SK-N-MC (cell line): ENCODE measurements around the gene MXRA8.
A peak's percentile ranks its signal among the peaks of the same experiment; 100 is the strongest.

Experiments used
- DNase-seq: peaks from one replicate; pipeline ENCODE4 v3.0.0-alpha.2; 2011; ENCODE audit warnings: low read depth, low spot score
- H3K27ac ChIP-seq: fragments of 200-600 bp; sonication (generic); 2 replicates; pipeline ENCODE4 v1.5.1; 2016; ENCODE audit warnings: mixed run types
- H3K36me3 ChIP-seq: fragments of 200-600 bp; sonication (generic); 2 replicates; pipeline ENCODE4 v1.6.1; 2017; ENCODE audit warnings: antibody characterized with exemption, low read length, mixed read lengths; ENCODE audit not compliant: insufficient read depth
- H3K4me3 ChIP-seq: fragments of 200-600 bp; sonication (generic); 2 replicates; pipeline ENCODE4 v1.5.1; 2016
- H3K9ac ChIP-seq: fragments of 200-600 bp; sonication (generic); 2 replicates; pipeline ENCODE4 v1.8.0; 2017; ENCODE audit warnings: mixed run types, mixed read lengths; ENCODE audit not compliant: insufficient read length
- H3K9me3 ChIP-seq: fragments of 200-600 bp; sonication (generic); 2 replicates; pipeline ENCODE4 v1.6.1; 2017; ENCODE audit warnings: low read depth, mild to moderate bottlenecking, antibody characterized with exemption, low read length, moderate library complexity, mixed read lengths
- EZH2 ChIP-seq: fragments of 200-600 bp; sonication (generic); IDR thresholded peaks from one replicate; pipeline ENCODE4 v1.6.1; 2017; ENCODE audit warnings: antibody characterized with exemption
- FOXP2 ChIP-seq: optimal IDR thresholded peaks from 2 replicates; pipeline ENCODE3; 2011; ENCODE audit warnings: mild to moderate bottlenecking, moderate library complexity; ENCODE audit not compliant: insufficient read depth; ENCODE audit errors: extremely low read length, control extremely low read depth
- POLR2AphosphoS5 ChIP-seq: IDR thresholded peaks from 2 replicates; pipeline ENCODE4 v1.6.1; 2012; ENCODE audit warnings: mild to moderate bottlenecking, low read depth, low read length, borderline replicate concordance

MXRA8 gene

GRCh38 chr1:1325288-1326074, 32.9 kb downstream of the MXRA8 start:
- Histone ChIP-seq H3K27ac (no peak overlapping the region), H3K9ac (peak overlapping the region; percentile 90), H3K9me3 (no peaks in the 10 kb centered on the region), H3K36me3 (no peaks in the 10 kb centered on the region; the same call in 1 of the 2 replicates), H3K4me3 (peak overlapping the region; percentile 82)
- TF ChIP-seq FOXP2 (no peak), POLR2AphosphoS5 (no peak), EZH2 (no peak)
- DNase-seq, result no peak

DNA sequence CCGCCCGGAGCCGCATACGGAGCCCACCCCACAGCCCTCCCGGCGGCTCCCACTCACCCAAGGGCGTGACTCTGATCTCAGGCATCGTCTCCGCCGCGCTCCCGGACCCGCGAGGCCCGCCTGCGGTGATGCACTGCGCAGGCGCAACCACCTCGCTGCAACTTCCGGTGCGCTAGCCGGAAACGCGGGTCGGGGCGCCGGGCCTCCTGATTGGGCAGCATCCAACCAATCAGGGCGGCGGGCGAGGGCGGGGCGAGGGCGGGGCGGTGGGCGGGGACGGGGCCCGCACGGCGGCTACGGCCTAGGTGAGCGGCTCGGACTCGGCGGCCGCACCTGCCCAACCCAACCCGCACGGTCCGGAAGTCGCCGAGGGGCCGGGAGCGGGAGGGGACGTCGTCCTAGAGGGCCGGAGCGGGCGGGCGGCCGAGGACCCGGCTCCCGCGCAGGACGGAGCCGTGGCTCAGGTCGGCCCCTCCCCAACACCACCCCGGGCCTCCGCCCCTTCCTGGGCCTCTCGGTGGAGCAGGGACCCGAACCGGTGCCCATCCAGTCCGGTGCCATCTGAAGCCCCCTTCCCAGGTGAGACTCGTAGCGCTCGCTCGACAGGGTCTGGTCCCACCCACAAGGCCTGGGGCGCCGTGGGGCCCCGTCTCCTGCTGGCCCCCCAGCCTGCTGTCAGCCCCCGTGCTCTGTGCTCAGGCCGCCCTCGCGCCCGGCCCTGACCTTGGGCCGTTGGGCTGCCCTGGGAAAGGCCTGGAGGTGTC, 33.6 kb downstream of the MXRA8 start, which contains the start of the genes CPTP and INTS11:
TSS of gene CPTP (plus strand) at position 279 of the 764 bp plus-strand sequence. CDS start 2,109 bp downstream, outside the sequence.
TSS of gene INTS11 (minus strand) at position 137 of the 764 bp plus-strand sequence. CDS start at position 85, 52 bp downstream.
- peaks cover under 1% of the 10 kb centered on the region; the same call in 1 of the 2 replicates for H3K36me3 ChIP-seq
- peak within 1 kb of the TSS; percentile 91 for H3K9ac ChIP-seq
- DNase-seq, result no peak
- H3K9me3 ChIP-seq, result no peaks in the 10 kb centered on the region
- 0 out of 2 replicates have a peak within 1 kb of the TSS, but pooled peaks have one; percentile 50 for H3K27ac ChIP-seq
- H3K4me3 ChIP-seq, result peak within 1 kb of the TSS; percentile 82
- TF ChIP-seq FOXP2 (no peak), POLR2AphosphoS5 (peak; percentile 95)

- Histone ChIP-seq H3K4me3 (peak overlapping the region; percentile 82), H3K27ac (0 out of 2 replicates have a peak overlapping the region, but pooled peaks have one; percentile 50), H3K36me3 (peaks cover 6% of the 10 kb centered on the region; the same call in 1 of the 2 replicates), H3K9ac (peak overlapping the region; percentile 91), H3K9me3 (no peaks in the 10 kb centered on the region)
- TF ChIP-seq FOXP2, result no peak
- no peak for TF ChIP-seq EZH2
- no peak for TF ChIP-seq POLR2AphosphoS5
- DNase-seq, result no peak
Measured at GRCh38 chr1:1324084-1324523, 34.3 kb downstream of the MXRA8 start.

GRCh38 chr1:1322952-1323351, 35.4 kb downstream of the MXRA8 start:
- TF ChIP-seq POLR2AphosphoS5, result no peak
- no peaks in the 10 kb centered on the region for H3K9me3 ChIP-seq
- peak overlapping the region; percentile 54; the same call in 1 of the 2 replicates for H3K4me3 ChIP-seq
- no peak for DNase-seq
- H3K9ac ChIP-seq, result no peak overlapping the region
- no peak overlapping the region for H3K27ac ChIP-seq
- H3K36me3 ChIP-seq, result peaks cover 13% of the 10 kb centered on the region; the same call in 1 of the 2 replicates

GRCh38 chr1:1322418-1322817, 35.9 kb downstream of the MXRA8 start:
- H3K4me3 ChIP-seq, result no peak overlapping the region
- no peaks in the 10 kb centered on the region for H3K9me3 ChIP-seq
- no peak for DNase-seq
- no peak overlapping the region for H3K9ac ChIP-seq
- peaks cover 14% of the 10 kb centered on the region; the same call in 1 of the 2 replicates for H3K36me3 ChIP-seq
- no peak overlapping the region for H3K27ac ChIP-seq
- TF ChIP-seq FOXP2 (no peak), EZH2 (no peak), POLR2AphosphoS5 (no peak)

GRCh38 chr1:1321477-1321876, 36.9 kb downstream of the MXRA8 start:
- no peak for DNase-seq
- H3K9me3 ChIP-seq, result no peaks in the 10 kb centered on the region
- no peak overlapping the region for H3K27ac ChIP-seq
- H3K36me3 ChIP-seq, result peaks cover 14% of the 10 kb centered on the region; the same call in 1 of the 2 replicates
- no peak overlapping the region for H3K4me3 ChIP-seq
- TF ChIP-seq FOXP2 (no peak), EZH2 (no peak), POLR2AphosphoS5 (no peak)
- no peak overlapping the region for H3K9ac ChIP-seq

- Histone ChIP-seq H3K27ac (no peak overlapping the region), H3K9me3 (no peaks in the 10 kb centered on the region), H3K9ac (no peak overlapping the region), H3K36me3 (peaks cover 14% of the 10 kb centered on the region; the same call in 1 of the 2 replicates), H3K4me3 (no peak overlapping the region)
- no peak for DNase-seq
- TF ChIP-seq EZH2, result no peak
- TF ChIP-seq FOXP2, result no peak
- no peak for TF ChIP-seq POLR2AphosphoS5
Measured at GRCh38 chr1:1320666-1321448, 37.5 kb downstream of the MXRA8 start.

GRCh38 chr1:1319646-1319941, 38.8 kb downstream of the MXRA8 start:
- Histone ChIP-seq H3K36me3 (peaks cover 18% of the 10 kb centered on the region; the same call in 1 of the 2 replicates), H3K27ac (no peak overlapping the region)

More at GRCh38 chr1:1319646-1319941, 38.8 kb downstream of the MXRA8 start:
- DNase-seq, result no peak
- H3K9me3 ChIP-seq, result no peaks in the 10 kb centered on the region
- no peak overlapping the region for H3K9ac ChIP-seq
- H3K4me3 ChIP-seq, result no peak overlapping the region
- TF ChIP-seq FOXP2 (no peak), POLR2AphosphoS5 (no peak), EZH2 (no peak)
